Esophagus (tissue), 2 donors: ENCODE results near the gene STYXL2. TPM values are rescaled to one million over a fixed set of nuclear protein-coding genes. Genes with fewer than 3 reads are reported as not detected.

Experiments used
- H3K27ac ChIP-seq, 2 donors: one replicate each; pipeline ENCODE4 v1.5.1; 2013; ENCODE audit warnings: low read depth in 2 of 2, mild to moderate bottlenecking in 2 of 2, inconsistent platforms in 1 of 2, low read length in 1 of 2, moderate library complexity in 1 of 2
- H3K27me3 ChIP-seq, 2 donors: one replicate each; pipeline ENCODE4 v1.6.1; 2013; ENCODE audit warnings: low read length in 2 of 2, control low read depth in 1 of 2, mild to moderate bottlenecking in 1 of 2; ENCODE audit not compliant: insufficient read depth in 2 of 2, control insufficient read depth in 1 of 2
- H3K36me3 ChIP-seq, 2 donors: one replicate each; pipeline ENCODE4 v1.6.1; 2013; ENCODE audit warnings: low read length in 1 of 2; ENCODE audit not compliant: control insufficient read depth in 2 of 2, insufficient read depth in 2 of 2
- H3K4me1 ChIP-seq, 2 donors: one replicate each; pipeline ENCODE4 v1.6.1; 2013; ENCODE audit warnings: low read length in 1 of 2; ENCODE audit not compliant: control insufficient read depth in 2 of 2, insufficient read depth in 2 of 2
- H3K4me3 ChIP-seq, 2 donors: one replicate each; pipeline ENCODE4 v1.5.1; 2013; ENCODE audit warnings: low read length in 2 of 2, mild to moderate bottlenecking in 2 of 2, low read depth in 1 of 2, moderate library complexity in 1 of 2
- H3K9me3 ChIP-seq, 2 donors: one replicate each; pipeline ENCODE4 v1.6.1; 2013; ENCODE audit warnings: mild to moderate bottlenecking in 2 of 2, low read depth in 1 of 2, low read length in 1 of 2, moderate library complexity in 1 of 2; ENCODE audit not compliant: control insufficient read depth in 2 of 2, insufficient read depth in 1 of 2
- WGBS, 2 donors: extraction: QIAGEN DNeasy Blood & Tissue Kit; methylation state at CpG; one replicate each; pipeline ENCODE4 v1.1.7; 2013; 5-methylcytosine and 5-hydroxymethylcytosine counted together
- polyA plus RNA-seq, 2 donors: library from polyadenylated mRNA; stranded (reverse); fragments of 200-250 nt; gene quantifications; one replicate each; pipeline ENCODE4 v1.2.3, GENCODE V29; 2013
- donor health status: healthy with polysubstance abuse.
- donor health status: Bipolar disorder and iron deficiency.

Gene STYXL2
- polyA plus RNA-seq, 2 donors, result 0.01 to 0.04 TPM

- WGBS, 2 donors, result 77 to 82% methylated on average over 6 of the region's 6 CpGs
- H3K4me3 ChIP-seq, result no peak overlapping the region
Observed at GRCh38 chr1:167088746-167089417, 5.0 kb upstream of the STYXL2 start.

GRCh38 chr1:167089939-167090313, 3.9 kb upstream of the STYXL2 start:
- Histone ChIP-seq H3K27ac (no peak overlapping the region), H3K27me3 (no peaks in the 10 kb centered on the region), H3K36me3 (no peaks in the 10 kb centered on the region), H3K4me1 (no peaks in the 10 kb centered on the region), H3K4me3 (no peak overlapping the region), H3K9me3 (peaks cover 0 to 3% of the 10 kb centered on the region in 2 donors)
- WGBS, 2 donors, result 57 to 65% methylated on average over 2 of the region's 2 CpGs

More at GRCh38 chr1:167088746-167089417, 5.0 kb upstream of the STYXL2 start:
- Histone ChIP-seq H3K4me1 (no peaks in the 10 kb centered on the region), H3K27me3 (no peaks in the 10 kb centered on the region), H3K27ac (no peak overlapping the region), H3K9me3 (no peaks in the 10 kb centered on the region), H3K36me3 (no peaks in the 10 kb centered on the region)

GRCh38 chr1:167090314-167090942, 3.4 kb upstream of the STYXL2 start, which contains the start of gene GPA33:
TSS of gene GPA33 (minus strand) at chr1:167090377. CDS start at chr1:167090287, 90 bp downstream.
- H3K36me3 ChIP-seq, result no peaks in the 10 kb centered on the region
- H3K27me3 ChIP-seq, result no peaks in the 10 kb centered on the region
- H3K27ac ChIP-seq, result no peak within 1 kb of the TSS
- peaks cover 0 to 3% of the 10 kb centered on the region in 2 donors for H3K9me3 ChIP-seq
- no peak within 1 kb of the TSS for H3K4me3 ChIP-seq
- H3K4me1 ChIP-seq, result no peaks in the 10 kb centered on the region
- WGBS, 2 donors, result 68 to 88% methylated on average over 1 of the region's 1 CpG

- no peak overlapping the region for H3K4me3 ChIP-seq
- H3K36me3 ChIP-seq, result no peaks in the 10 kb centered on the region
- H3K27me3 ChIP-seq, result no peaks in the 10 kb centered on the region
- peaks cover 0 to 3% of the 10 kb centered on the region in 2 donors for H3K9me3 ChIP-seq
- no peaks in the 10 kb centered on the region for H3K4me1 ChIP-seq
- WGBS, 2 donors, result 81 to 86% methylated on average over 1 of the region's 1 CpG
- no peak overlapping the region for H3K27ac ChIP-seq
Observed at GRCh38 chr1:167092653-167093052, 1.2 kb upstream of the STYXL2 start.

- Histone ChIP-seq H3K27me3 (no peaks in the 10 kb centered on the region), H3K4me3 (no peak overlapping the region), H3K9me3 (peaks cover 0 to 3% of the 10 kb centered on the region in 2 donors), H3K36me3 (no peaks in the 10 kb centered on the region), H3K27ac (no peak overlapping the region), H3K4me1 (no peaks in the 10 kb centered on the region)
- WGBS, 2 donors, result 88 to 89% methylated on average over 8 of the region's 8 CpGs
Observed at GRCh38 chr1:167094690-167095089, 815 bp downstream of the STYXL2 start.

GRCh38 chr1:167095368-167095767, 1.5 kb downstream of the STYXL2 start:
- H3K27me3 ChIP-seq, result no peaks in the 10 kb centered on the region
- no peaks in the 10 kb centered on the region for H3K4me1 ChIP-seq
- H3K36me3 ChIP-seq, result no peaks in the 10 kb centered on the region
- H3K4me3 ChIP-seq, result no peak overlapping the region
- WGBS, 2 donors, result 24 to 46% methylated on average over 5 of the region's 5 CpGs
- peaks cover 0 to 3% of the 10 kb centered on the region in 2 donors for H3K9me3 ChIP-seq
- H3K27ac ChIP-seq, result no peak overlapping the region

- Histone ChIP-seq H3K36me3 (no peaks in the 10 kb centered on the region), H3K4me1 (no peaks in the 10 kb centered on the region), H3K4me3 (no peak overlapping the region), H3K27ac (no peak overlapping the region), H3K9me3 (no peaks in the 10 kb centered on the region), H3K27me3 (no peaks in the 10 kb centered on the region)
- 80% methylated on average over 1 of the region's 1 CpG for WGBS, 2 donors
Observed at GRCh38 chr1:167099851-167100250, 6.0 kb downstream of the STYXL2 start.

- H3K27me3 ChIP-seq, result no peaks in the 10 kb centered on the region
- H3K27ac ChIP-seq, result no peak overlapping the region
- no peaks in the 10 kb centered on the region for H3K9me3 ChIP-seq
- WGBS, 2 donors, result 83 to 89% methylated on average over 2 of the region's 2 CpGs
- no peaks in the 10 kb centered on the region for H3K4me1 ChIP-seq
- H3K4me3 ChIP-seq, result no peak overlapping the region
- no peaks in the 10 kb centered on the region for H3K36me3 ChIP-seq
Observed at GRCh38 chr1:167100730-167101129, 6.9 kb downstream of the STYXL2 start.

GRCh38 chr1:167101754-167102153, 7.9 kb downstream of the STYXL2 start:
- H3K36me3 ChIP-seq, result no peaks in the 10 kb centered on the region
- no peak overlapping the region for H3K27ac ChIP-seq
- 86 to 87% methylated on average over 2 of the region's 2 CpGs for WGBS, 2 donors
- no peaks in the 10 kb centered on the region for H3K4me1 ChIP-seq
- no peaks in the 10 kb centered on the region for H3K27me3 ChIP-seq
- no peaks in the 10 kb centered on the region for H3K9me3 ChIP-seq
- H3K4me3 ChIP-seq, result no peak overlapping the region
